GM19395 (cell line): ENCODE measurements around the gene RPGRIP1.
"Not testable (repeated sequence)": the region's sequence is repeated elsewhere in the genome, so short reads cannot be mapped to it uniquely, and the experiment has no call there.

Source experiments
- ATAC-seq: cut with Tn5 transposase; IDR thresholded peaks from one replicate; pipeline ENCODE4 v1.9.1; 2021; ENCODE audit warnings: mild to moderate bottlenecking, moderate library complexity; ENCODE audit not compliant: unreplicated experiment

RPGRIP1 gene

GRCh38 chr14:21258005-21258888 lies 21.6 kb upstream of the RPGRIP1 start:
- ATAC-seq, result no peak

DNA sequence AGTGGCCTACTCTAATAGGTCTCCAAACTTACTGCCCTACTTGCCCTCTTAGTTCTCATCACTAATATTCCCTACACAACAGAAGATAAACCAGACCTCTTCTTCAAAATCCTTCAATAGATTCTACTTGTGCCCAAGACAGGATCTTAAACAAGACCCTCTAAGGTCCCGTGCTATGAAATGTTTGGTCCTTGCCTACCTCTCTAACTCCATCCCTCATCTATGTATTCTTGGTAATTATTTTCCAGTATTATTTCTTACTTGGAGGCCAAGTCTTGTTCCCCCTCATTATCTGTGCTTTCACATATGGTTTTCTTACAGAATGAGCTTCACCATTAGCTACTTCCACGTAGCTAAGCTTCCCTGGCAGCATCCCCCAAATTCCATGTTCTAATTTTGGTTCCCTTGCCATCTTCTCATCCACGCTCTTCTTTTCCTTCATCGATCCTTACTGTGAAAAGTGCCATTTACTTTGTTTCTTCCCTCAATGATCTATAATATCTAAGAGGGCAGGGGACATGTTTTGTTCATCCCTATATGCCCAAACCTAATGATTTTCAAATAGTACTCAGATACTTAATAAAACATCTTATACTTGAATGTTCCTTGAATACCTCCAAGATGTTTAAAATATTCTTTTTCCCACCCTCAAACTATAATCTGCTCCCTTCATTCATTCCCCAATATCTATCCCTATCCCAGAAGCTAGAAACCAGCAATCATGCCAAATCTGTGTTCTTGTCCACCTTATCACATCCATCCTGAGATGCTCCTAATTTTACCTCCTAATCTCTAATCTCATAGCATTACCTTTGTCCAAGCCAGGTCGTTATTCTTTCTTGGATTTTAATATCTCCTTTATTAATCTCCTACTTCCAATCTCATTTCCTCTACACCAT lies 20.7 kb upstream of the RPGRIP1 start:
- no peak for ATAC-seq

- no peak for ATAC-seq
Measured at GRCh38 chr14:21261824-21262223, 18.1 kb upstream of the RPGRIP1 start.

- no peak for ATAC-seq
Measured at GRCh38 chr14:21262410-21262809, 17.5 kb upstream of the RPGRIP1 start.

DNA sequence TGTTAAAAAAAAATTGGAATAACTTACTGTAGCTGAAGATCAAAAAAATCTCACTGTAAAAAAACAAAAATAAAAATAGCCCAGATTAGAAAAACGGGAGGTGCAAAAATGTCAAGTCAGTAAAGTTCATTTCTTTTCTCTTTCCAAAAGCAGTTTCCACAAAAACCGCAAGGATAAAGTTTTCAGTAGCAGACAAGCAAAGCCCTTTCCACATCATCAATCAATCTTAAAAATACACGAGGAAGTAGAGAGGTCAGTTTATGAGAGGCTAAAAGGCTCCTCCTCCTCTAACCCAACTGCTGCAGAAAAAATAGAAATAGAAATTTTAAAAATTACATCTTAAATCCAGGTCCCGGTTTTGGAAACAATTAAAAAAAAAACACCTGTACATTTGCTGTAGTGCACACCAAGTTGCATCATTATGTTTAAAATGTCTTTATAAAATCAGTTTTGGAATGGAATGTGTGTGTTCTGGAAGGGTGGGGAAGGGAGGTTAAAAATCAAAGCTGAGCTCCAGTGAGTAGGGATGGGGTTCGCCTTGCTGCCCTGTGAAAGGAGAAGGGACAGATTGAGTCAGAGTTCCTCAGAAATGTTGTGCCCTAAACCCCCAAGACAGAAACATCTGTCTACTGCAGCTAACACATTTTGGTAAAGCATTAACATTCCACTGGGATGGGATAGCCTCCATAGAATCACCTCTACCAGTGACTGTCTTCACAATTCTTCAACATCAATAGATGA lies 16.4 kb upstream of the RPGRIP1 start:
- ATAC-seq, result no peak

- peak; percentile 75 for ATAC-seq
Measured at GRCh38 chr14:21264025-21264801, 15.7 kb upstream of the RPGRIP1 start.

- no peak for ATAC-seq
Measured at GRCh38 chr14:21267431-21267845, 12.4 kb upstream of the RPGRIP1 start.

- no peak for ATAC-seq
Measured at GRCh38 chr14:21267886-21268616, 11.8 kb upstream of the RPGRIP1 start.

- ATAC-seq, result no peak
Measured at GRCh38 chr14:21268617-21269251, 11.1 kb upstream of the RPGRIP1 start.

DNA sequence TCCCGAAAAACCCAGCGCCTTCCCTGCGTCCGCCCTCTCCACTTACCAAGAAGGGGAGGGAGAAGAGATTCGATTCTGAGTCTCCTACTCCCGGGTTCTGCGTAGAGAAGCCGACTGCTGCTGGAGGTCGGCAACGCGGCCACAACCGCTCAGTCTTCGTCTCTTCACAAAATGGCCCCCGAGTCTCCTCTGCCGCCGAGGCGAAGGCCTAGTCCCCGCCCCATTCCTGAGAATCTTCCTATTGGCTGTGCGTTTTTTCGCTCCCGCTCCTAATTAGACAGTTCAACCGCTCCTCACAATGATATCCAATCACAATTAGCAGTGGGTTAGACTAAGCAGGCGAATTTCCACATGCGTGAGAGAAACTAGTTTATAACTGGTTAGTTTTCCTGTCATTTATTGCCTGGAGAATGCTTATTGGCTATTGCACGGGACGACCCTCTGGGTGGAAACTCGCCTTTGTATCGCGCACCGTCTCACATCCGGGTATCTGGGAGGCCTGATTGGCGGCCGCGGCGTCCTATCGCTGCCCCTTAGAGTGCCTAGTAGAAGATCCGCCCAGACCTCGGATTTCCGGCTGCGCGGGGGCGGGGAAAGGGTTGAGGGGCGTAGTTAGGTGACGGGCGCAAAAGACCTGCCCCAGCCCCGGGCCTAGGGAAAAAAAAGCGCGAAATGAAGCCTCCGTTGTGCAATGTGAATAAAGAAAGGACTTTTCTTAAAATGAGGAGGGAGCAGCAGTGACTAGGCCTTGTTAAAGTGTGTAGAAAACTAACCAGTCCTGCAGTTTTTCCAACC lies 10.4 kb upstream of the RPGRIP1 start, which contains the start of gene HNRNPC:
Gene HNRNPC (minus strand): TSS at position 191 of the 795 bp plus-strand sequence. CDS start 35,249 bp downstream, outside the sequence.
- peak; percentile 92 for ATAC-seq

GRCh38 chr14:21272661-21273060 lies 7.2 kb upstream of the RPGRIP1 start:
- ATAC-seq, result not testable (repeated sequence)

- no peak for ATAC-seq
Measured at GRCh38 chr14:21275261-21275858, 4.5 kb upstream of the RPGRIP1 start.

DNA sequence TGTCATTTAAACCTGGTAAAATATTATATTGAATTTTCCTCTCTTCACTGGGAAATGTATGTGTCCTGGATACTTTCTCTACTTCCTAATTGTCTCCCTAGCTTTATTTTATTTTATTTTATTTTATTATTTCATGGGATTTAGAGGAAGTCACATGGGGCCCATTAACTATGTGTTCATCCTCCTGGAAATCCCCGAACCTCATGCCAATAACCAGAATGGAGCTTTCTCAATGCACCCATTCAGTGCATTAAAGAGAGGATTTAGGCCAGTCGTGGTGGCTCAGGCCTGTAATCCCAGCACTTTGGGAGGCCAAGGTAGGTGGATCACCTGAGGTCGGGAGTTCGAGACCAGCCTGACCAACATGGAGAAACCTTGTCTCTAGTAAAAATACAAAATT lies 1.3 kb upstream of the RPGRIP1 start:
- ATAC-seq, result no peak

DNA sequence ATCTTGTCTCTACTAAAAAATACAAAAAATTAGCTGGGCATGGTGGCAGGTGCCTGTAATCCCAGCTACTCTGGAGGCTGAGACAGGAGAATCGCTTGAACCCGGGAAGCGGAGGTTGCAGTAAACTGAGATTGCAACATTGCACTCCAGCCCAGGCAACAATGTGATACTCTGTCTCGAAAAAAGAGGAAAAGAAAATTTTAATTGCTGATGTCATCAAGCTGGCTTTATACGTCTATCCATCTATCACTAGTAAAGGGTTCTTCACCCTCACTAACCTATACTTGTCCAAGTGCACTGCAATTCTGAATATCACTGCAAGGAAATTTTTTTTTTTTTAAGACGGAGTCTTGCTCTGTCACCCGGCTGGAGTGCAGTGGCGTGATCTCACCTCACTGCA lies 2.0 kb downstream of the RPGRIP1 start:
- not testable (repeated sequence) for ATAC-seq

GRCh38 chr14:21286516-21286915 lies 6.6 kb downstream of the RPGRIP1 start:
- ATAC-seq, result not testable (repeated sequence)

GRCh38 chr14:21287168-21287567 lies 7.3 kb downstream of the RPGRIP1 start:
- no peak for ATAC-seq

GRCh38 chr14:21294026-21294425 lies 14.1 kb downstream of the RPGRIP1 start:
- not testable (repeated sequence) for ATAC-seq

DNA sequence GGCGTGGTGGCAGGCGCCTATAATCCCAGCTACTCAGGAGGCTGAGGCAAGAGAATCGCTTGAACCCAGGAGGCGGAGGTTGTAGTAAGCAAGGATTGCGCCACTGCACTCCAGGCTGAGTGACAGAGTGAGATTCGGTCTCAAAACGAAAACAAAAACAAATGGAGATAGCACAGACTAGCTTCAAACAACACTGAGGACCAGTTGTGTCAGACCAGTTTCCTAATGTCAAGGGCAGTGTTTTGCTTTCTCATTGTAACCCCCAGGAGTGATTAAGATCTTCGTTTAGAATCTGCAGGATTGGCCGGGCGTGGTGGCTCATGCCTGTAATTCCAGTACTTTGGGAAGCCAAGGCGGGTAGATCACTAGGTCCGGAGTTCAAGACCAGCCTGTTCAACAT lies 18.5 kb downstream of the RPGRIP1 start:
- no peak for ATAC-seq
